ENCODE data around the gene MLH3. TPM values are rescaled to one million over a fixed set of nuclear protein-coding genes. Genes with fewer than 3 reads are reported as not detected.

The MLH3 gene
- total and polyA plus RNA-seq, 2 of the 13 experiments (the other 11 are each of a cell fraction or from before 2014, with no cell fraction given): 14.4 to 24.8 TPM

GRCh38 chr14:75001899-75002298 is 49.4 kb downstream of the MLH3 start:
- Histone ChIP-seq H3K27ac (ENCODE audit: extremely low read length, insufficient read depth, low read length) (peak overlapping the region; percentile 62), H3K36me3 (replicated peaks in 1 of 2; ENCODE audit: control insufficient read depth in 1 of 2, insufficient read depth in 2 of 2, low read length in 2 of 2) (peaks cover 2 to 18% of the 10 kb centered on the region in 2 experiments; a peak in 4 of 5 replicates), H3K9me3 (ENCODE audit: low read length) (peaks cover 5% of the 10 kb centered on the region), H2AFZ (ENCODE audit: low read length) (peak overlapping the region; percentile 99), H3K27me3 (ENCODE audit: control insufficient read depth in 1 of 2, insufficient read depth in 2 of 2, low read length in 2 of 2) (no peaks in the 10 kb centered on the region; a peak in 1 of 5 replicates), H3K4me2 (ENCODE audit: low read depth, low read length) (peak overlapping the region; percentile 96), H3K4me3 (replicated peaks in 1 of 3; ENCODE audit: insufficient read depth in 1 of 3, low read depth in 2 of 3, low read length in 3 of 3) (peak overlapping the region; percentile 82 to 97 (median 92); a peak in 5 of 6 replicates), H3K9ac (ENCODE audit: insufficient read depth, low read depth, low read length) (peak overlapping the region; percentile 80; the same call in 1 of the 2 replicates), H4K20me1 (ENCODE audit: insufficient read depth, low read length) (no peaks in the 10 kb centered on the region), H3K4me1 (ENCODE audit: insufficient read depth, low read length) (peaks cover 17% of the 10 kb centered on the region), H3K79me2 (ENCODE audit: insufficient read depth, low read length) (peaks cover 14% of the 10 kb centered on the region)
- BruUV-seq (replicated peaks): no TSS peak
- ATAC-seq: no peak
- ChIA-PET CTCF (ENCODE audit: low intra/inter-chr PET ratio, low total read pairs) (no interaction called here), POLR2A (interaction anchor here (1.4 to 1.8 kb wide), 2 partner anchors 51 to 68 kb away, joined by 4 to 12 read pairs; partner anchors contain the start of gene ZC2HC1C)
- no peak for DNase-seq (ENCODE audit: low spot score)
- WGBS (ENCODE audit: low lambda C conversion rate): 100% methylated on average over 1 of the region's 1 CpG
- intact Hi-C loops (cut with micrococcal nuclease; ENCODE audit: unreplicated experiment): loop anchor here (2.0 to 10.0 kb wide), 2 partner anchors 47 to 63 kb away; partner anchors contain the start of genes ACYP1, PGF and ZC2HC1C
- FAIRE-seq: peak; percentile 4
- in situ Hi-C loops (cut with HindIII; ENCODE audit: extremely low pct_ligation_motif_present, low pct_unique_long_range_greater_than_20kb): loop anchor here (5.0 kb wide), 1 partner anchor 50 kb away; no protein-coding TSS in a partner anchor
- peak; percentile 86 for TF ChIP-seq ZNF629 (CRISPR knock-in tag; conservative IDR thresholded peaks at IDR 0.05)
- TF ChIP-seq ZNF263 (CRISPR knock-in tag; IDR thresholded peaks at IDR 0.05): no peak

DNA sequence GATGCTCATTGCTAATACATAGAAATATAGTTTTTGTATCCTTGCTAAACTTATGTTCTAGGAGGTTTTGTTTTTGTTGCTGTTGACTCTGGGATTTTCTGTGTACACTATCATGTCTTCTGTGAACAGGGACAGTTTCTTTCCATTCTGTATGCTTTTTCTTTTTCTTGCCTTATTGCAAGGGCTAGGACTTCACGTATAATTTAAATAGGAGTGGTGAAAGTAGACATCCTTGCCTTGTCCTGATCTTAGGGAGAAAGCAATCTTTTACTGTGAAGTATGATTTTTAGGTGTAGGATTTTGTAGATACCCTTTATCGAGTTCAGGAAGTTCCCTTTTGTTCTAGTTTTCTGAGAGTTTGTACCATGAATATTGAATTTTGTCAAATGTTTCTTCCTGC is 50.0 kb downstream of the MLH3 start:
- H3K27me3 ChIP-seq (ENCODE audit: control insufficient read depth in 1 of 2, insufficient read depth in 2 of 2, low read length in 2 of 2): no peaks in the 10 kb centered on the region; a peak in 1 of 5 replicates
- BruUV-seq (replicated peaks): no TSS peak
- no peak for DNase-seq (ENCODE audit: low spot score)
- H2AFZ ChIP-seq (ENCODE audit: low read length): no peak overlapping the region
- no peak for FAIRE-seq
- WGBS (ENCODE audit: low lambda C conversion rate): 92% methylated on average over 2 of the region's 2 CpGs
- peaks cover 17% of the 10 kb centered on the region for H3K4me1 ChIP-seq (ENCODE audit: insufficient read depth, low read length)
- H4K20me1 ChIP-seq (ENCODE audit: insufficient read depth, low read length): no peaks in the 10 kb centered on the region
- H3K9ac ChIP-seq (ENCODE audit: insufficient read depth, low read depth, low read length): no peak overlapping the region
- H3K9me3 ChIP-seq (ENCODE audit: low read length): peaks cover 8% of the 10 kb centered on the region
- intact Hi-C loops (cut with micrococcal nuclease; ENCODE audit: unreplicated experiment): loop anchor here (10.0 kb wide), 1 partner anchor 64 kb away; the partner anchor contains the start of genes ACYP1 and ZC2HC1C
- ChIA-PET CTCF (ENCODE audit: low intra/inter-chr PET ratio, low total read pairs) (no interaction called here), POLR2A (no interaction called here)
- no peak for ATAC-seq
- H3K4me3 ChIP-seq (replicated peaks in 1 of 3; ENCODE audit: insufficient read depth in 1 of 3, low read depth in 2 of 3, low read length in 3 of 3): no peak overlapping the region
- in situ Hi-C loops (cut with HindIII; ENCODE audit: extremely low pct_ligation_motif_present, low pct_unique_long_range_greater_than_20kb): loop anchor here (5.0 kb wide), 1 partner anchor 49 kb away; no protein-coding TSS in a partner anchor
- peaks cover 0 to 12% of the 10 kb centered on the region in 2 experiments; a peak in 3 of 5 replicates for H3K36me3 ChIP-seq (replicated peaks in 1 of 2; ENCODE audit: control insufficient read depth in 1 of 2, insufficient read depth in 2 of 2, low read length in 2 of 2)
- H3K4me2 ChIP-seq (ENCODE audit: low read depth, low read length): no peak overlapping the region
- peaks cover 14% of the 10 kb centered on the region for H3K79me2 ChIP-seq (ENCODE audit: insufficient read depth, low read length)
- no peak overlapping the region for H3K27ac ChIP-seq (ENCODE audit: extremely low read length, insufficient read depth, low read length)
- TF ChIP-seq ARNTL (CRISPR knock-in tag; IDR thresholded peaks at IDR 0.05): no peak
- TF ChIP-seq RORA (CRISPR knock-in tag; IDR thresholded peaks at IDR 0.05): no peak
- no peak for TF ChIP-seq GMEB1 (CRISPR knock-in tag; IDR thresholded peaks at IDR 0.05; ENCODE audit: borderline replicate concordance)
- no peak for TF ChIP-seq TP53 (CRISPR knock-in tag; conservative IDR thresholded peaks at IDR 0.05)
- TF ChIP-seq MYPOP (CRISPR knock-in tag; IDR thresholded peaks at IDR 0.05): no peak
- no peak for TF ChIP-seq ELK4 (CRISPR knock-in tag; IDR thresholded peaks at IDR 0.05; ENCODE audit: borderline replicate concordance)
- no peak for TF ChIP-seq REPIN1 (CRISPR knock-in tag; IDR thresholded peaks at IDR 0.05; ENCODE audit: borderline replicate concordance, low read depth)
- TF ChIP-seq DPF2 (CRISPR knock-in tag; IDR thresholded peaks at IDR 0.05; ENCODE audit: borderline replicate concordance, low read depth): no peak
- no peak for TF ChIP-seq NR2F2 (IDR thresholded peaks at IDR 0.05; ENCODE audit: borderline replicate concordance, low read depth)
- TF ChIP-seq KLF13 (CRISPR knock-in tag; IDR thresholded peaks at IDR 0.05): no peak
- TF ChIP-seq ZMAT5 (CRISPR knock-in tag; IDR thresholded peaks at IDR 0.05; ENCODE audit: borderline replicate concordance, low read depth): no peak

Data from HepG2 (cell line).